GM19035 (cell line): ENCODE measurements around the gene CCDC12.

ENCODE experiments used
- ATAC-seq: cut with Tn5 transposase; IDR thresholded peaks from one replicate; pipeline ENCODE4 v1.9.1; 2021; ENCODE audit not compliant: unreplicated experiment

Gene CCDC12

DNA sequence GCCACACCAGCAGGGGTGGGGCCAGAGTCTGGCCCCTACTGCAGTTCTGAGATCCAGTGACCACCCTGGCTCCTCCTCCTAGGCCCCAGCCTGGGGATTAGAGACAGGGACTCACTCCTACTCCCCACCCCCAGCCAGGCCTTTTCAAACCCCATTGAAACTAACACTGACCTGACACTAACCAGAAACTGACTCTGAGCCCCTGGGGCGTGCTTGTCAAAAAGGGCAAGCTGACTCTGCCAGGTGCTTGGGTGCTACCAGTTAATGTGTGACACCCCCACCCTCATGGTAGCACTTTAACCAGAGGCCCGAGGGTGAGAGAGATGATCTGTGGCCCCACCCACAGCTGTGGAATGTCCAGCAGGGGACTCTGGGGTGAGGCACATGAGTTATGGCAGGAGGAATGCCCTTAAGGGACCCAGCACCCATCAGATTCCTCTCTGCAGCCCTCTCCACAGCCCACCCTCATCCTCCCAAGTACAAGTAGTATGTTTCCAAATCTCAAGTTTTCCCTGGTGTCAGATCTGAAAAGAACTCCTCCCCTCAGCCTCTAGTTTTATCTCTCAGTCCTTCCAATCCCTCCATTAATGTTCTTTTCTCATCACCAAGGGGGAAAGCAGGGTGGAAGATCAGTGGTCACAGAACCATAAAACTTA, 97.6 kb downstream of the CCDC12 start:
- no peak for ATAC-seq

DNA sequence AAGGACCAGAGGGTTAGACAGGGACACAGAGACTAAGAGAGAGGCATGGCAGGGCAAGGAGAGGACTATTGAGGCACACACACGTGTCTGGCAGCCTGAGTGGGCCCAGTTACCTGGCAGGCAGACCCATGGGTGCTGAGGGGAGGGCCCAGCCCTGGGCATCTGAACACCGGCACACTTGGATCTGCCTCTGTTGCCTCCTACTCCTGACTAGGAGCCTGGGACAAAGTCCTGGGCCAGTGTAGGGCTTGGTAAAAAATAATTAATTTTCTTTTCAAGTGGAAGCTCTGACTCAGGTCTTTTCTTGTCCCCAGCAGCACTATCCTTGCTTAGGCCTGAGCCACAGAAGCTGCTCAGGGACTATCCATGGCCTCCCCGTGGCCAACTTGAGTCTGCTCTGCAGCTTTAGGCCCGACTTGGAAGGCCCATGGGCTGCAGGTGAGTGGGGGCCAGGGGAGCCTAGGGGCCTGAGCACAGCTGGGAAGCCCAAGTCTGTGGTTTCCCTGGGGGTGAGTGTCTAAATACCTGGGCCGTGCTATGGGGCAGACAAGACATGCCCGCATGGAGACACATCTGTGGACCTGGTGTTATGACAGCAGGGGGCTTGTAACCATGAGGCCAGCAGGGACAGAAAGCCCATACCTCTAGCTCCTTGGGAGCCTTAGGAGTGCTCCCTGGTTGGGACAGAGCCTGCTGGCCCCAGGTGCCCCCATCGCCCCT, 99.0 kb downstream of the CCDC12 start, which contains the start of gene PTH1R:
TSS of gene PTH1R (plus strand) at position 316 of the 720 bp plus-strand sequence. CDS start 5,839 bp downstream, outside the sequence.
- ATAC-seq, result no peak

DNA sequence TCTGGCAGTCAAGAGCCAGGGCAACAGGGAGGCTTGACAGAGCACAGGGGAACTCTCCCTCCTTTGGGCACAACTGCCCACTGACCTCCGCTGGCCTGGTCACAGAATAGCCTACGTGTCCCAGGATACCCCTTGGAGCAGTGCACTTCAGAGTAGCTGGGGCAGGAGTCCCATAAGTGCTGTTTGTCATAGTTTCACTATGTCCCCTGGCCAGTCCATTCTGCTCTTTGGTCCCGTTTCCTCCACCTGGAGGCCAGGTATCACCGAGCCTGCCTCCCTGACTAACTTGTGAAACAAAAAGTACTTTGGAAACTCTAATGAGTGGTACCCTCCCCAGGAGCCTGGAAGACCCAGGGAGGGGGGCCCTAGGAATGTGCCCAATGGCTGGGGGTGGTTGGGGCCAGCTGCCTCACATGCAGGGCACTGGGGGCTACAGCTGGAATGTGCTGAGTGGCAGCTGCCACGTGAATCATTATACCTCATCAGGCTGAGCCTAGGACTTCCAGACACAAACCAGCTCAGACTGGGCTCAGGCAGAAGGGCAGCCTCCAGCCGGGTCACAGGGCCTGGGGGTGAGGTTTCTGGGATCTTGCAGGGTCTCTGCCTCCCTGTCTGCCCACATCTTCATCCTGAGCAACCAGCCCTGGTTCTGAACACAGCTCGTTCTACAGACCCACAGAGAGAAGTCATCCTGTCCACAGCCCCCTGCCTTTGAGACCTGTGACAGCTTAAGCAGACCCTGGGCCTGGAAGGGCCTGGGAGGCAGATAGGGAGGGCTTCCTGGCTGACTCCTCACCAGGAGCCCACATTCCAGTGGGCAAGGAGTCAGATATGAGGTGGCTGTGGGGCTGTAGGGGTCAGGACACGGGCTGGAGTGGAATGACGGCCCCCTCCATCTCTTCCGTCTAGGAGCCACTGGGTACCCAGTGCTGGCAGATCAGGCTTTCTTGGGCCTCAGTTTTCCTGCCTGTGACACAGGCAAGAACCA, 99.9 kb downstream of the CCDC12 start:
- no peak for ATAC-seq

DNA sequence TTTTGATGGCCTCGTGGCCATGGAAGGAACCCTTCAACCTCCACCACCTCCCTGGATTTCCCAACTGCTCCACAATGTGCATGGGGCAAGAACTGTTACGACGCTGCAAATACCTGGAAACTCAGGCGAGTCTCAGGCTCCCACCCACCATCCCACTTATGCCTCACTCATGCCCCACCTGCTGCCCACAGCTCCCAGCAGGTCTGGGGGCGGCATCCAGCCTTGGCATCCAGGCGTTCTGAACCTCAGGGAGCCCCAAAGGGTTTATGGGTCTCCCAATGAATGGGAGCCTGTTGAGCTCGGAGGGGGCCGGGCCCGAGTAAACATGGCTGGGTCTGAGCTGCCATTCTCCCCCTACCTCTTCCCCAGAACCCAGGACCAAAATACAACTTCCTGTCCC, 101.0 kb downstream of the CCDC12 start:
- ATAC-seq, result no peak

DNA sequence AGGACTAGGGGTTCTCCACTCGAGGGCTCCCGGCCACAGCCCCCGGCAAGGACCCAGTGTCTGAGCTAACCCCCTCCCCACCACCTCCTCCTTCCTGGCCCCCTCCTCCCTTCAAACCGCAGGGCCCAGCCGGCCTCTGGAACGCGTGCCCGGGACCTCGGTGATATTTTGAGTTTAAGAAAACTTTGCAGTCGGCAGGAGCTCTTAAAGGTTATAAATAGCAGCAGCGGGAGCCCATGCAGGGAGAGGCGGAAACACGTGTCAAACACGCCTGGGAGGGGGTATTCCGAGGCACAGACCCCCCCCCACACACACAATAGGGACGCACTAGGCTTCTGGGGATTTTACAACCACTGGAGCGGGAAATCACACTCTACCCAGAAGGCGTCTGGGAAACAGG, 102.1 kb downstream of the CCDC12 start:
- no peak for ATAC-seq

DNA sequence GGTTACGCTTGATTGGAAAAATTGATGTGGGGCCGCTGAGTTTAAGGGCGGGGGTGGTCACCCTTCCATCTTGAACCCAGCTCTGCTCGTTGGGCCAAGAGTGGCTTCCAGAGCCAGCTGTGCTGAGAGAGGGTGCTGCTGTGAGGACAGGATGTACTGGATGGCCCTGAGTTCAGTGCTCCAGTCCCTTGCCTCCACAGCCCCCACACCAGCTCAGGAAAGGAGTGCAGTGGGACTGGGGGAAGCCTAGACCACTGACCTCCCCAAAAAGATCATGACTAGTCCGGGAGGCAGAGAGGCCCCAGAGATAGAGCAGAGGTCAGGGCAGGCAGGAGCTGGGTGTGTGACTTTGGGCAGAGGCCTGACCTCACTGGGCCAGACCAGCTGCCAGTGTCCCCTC, 103.0 kb downstream of the CCDC12 start:
- no peak for ATAC-seq
